ENCODE measurements around the gene WDR4. TPM values are rescaled to one million over a fixed set of nuclear protein-coding genes. Genes with fewer than 3 reads are reported as not detected.

WDR4 gene
- total RNA-seq, 1 experiment from 2014 or later: 42.6 TPM

DNA sequence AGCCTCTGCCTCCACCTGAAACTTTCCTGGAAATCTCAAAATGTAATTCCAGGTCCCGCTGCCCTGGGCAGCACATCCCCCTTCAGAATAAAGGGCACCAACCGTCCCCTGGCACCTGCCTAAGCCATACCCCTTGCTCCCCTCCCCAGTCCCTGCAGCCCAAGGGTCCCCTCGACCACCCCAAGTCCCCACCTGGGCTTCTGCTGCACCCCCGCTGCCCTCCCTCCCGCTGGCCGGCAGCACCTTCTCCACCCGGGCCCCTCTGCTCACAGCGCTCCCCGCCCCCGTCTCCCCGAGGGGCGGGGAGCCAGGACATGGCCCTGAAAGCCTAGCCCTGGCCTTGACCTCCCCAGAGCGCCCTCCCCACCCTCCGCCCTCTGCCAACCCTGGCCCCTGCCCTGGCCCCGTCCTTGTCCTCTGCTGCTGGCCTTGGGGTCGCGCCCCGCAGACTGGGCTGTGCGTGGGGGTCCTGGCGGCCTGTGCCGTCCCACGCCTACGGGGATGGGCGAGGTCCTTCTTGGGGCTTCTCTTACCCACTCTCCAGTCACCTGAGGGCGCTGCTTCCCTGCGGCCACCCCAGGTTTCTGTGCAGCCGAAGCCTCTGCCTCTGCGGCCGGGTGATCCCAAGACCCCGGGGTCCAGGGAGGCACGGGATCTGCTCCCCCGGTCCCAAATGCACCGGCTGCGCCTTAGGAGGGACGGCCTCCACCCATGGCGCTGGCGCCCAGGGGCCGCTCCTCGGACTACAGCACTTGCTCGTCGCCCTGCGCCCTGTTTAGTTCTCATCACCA is 41.7 kb downstream of the WDR4 start:
- ChIA-PET CTCF (no interaction called here), POLR2A (interaction anchor here (0.5 kb wide), 1 partner anchor 40 kb away, joined by 4 read pairs; no protein-coding TSS in a partner anchor)
- no peak overlapping the region for H3K4me3 Mint-ChIP-seq

More for the DNA sequence above, 41.7 kb downstream of the WDR4 start:
- Mint-ChIP-seq H3K27me3 (ENCODE audit: low read depth) (peaks cover 17% of the 10 kb centered on the region), H3K4me1 (peaks cover 14% of the 10 kb centered on the region), H3K9me3 (no peaks in the 10 kb centered on the region), H3K27ac (no peak overlapping the region), H3K36me3 (peaks cover 11% of the 10 kb centered on the region; the same call in 1 of the 2 replicates)
- TF ChIP-seq, protein P1, sequence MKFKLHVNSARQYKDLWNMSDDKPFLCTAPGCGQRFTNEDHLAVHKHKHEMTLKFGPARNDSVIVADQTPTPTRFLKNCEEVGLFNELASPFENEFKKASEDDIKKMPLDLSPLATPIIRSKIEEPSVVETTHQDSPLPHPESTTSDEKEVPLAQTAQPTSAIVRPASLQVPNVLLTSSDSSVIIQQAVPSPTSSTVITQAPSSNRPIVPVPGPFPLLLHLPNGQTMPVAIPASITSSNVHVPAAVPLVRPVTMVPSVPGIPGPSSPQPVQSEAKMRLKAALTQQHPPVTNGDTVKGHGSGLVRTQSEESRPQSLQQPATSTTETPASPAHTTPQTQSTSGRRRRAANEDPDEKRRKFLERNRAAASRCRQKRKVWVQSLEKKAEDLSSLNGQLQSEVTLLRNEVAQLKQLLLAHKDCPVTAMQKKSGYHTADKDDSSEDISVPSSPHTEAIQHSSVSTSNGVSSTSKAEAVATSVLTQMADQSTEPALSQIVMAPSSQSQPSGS (CRISPR knock-in tag; IDR thresholded peaks at IDR 0.05; ENCODE audit: borderline replicate concordance, low read depth): no peak
- TF ChIP-seq, protein P2, sequence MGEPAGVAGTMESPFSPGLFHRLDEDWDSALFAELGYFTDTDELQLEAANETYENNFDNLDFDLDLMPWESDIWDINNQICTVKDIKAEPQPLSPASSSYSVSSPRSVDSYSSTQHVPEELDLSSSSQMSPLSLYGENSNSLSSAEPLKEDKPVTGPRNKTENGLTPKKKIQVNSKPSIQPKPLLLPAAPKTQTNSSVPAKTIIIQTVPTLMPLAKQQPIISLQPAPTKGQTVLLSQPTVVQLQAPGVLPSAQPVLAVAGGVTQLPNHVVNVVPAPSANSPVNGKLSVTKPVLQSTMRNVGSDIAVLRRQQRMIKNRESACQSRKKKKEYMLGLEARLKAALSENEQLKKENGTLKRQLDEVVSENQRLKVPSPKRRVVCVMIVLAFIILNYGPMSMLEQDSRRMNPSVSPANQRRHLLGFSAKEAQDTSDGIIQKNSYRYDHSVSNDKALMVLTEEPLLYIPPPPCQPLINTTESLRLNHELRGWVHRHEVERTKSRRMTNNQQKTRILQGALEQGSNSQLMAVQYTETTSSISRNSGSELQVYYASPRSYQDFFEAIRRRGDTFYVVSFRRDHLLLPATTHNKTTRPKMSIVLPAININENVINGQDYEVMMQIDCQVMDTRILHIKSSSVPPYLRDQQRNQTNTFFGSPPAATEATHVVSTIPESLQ (CRISPR knock-in tag; IDR thresholded peaks at IDR 0.05): no peak
- TF ChIP-seq, protein P3, sequence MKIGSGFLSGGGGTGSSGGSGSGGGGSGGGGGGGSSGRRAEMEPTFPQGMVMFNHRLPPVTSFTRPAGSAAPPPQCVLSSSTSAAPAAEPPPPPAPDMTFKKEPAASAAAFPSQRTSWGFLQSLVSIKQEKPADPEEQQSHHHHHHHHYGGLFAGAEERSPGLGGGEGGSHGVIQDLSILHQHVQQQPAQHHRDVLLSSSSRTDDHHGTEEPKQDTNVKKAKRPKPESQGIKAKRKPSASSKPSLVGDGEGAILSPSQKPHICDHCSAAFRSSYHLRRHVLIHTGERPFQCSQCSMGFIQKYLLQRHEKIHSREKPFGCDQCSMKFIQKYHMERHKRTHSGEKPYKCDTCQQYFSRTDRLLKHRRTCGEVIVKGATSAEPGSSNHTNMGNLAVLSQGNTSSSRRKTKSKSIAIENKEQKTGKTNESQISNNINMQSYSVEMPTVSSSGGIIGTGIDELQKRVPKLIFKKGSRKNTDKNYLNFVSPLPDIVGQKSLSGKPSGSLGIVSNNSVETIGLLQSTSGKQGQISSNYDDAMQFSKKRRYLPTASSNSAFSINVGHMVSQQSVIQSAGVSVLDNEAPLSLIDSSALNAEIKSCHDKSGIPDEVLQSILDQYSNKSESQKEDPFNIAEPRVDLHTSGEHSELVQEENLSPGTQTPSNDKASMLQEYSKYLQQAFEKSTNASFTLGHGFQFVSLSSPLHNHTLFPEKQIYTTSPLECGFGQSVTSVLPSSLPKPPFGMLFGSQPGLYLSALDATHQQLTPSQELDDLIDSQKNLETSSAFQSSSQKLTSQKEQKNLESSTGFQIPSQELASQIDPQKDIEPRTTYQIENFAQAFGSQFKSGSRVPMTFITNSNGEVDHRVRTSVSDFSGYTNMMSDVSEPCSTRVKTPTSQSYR (CRISPR knock-in tag; IDR thresholded peaks at IDR 0.05): no peak
- TF ChIP-seq, protein P4, sequence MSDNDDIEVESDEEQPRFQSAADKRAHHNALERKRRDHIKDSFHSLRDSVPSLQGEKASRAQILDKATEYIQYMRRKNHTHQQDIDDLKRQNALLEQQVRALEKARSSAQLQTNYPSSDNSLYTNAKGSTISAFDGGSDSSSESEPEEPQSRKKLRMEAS (CRISPR knock-in tag; IDR thresholded peaks at IDR 0.05): no peak
- TF ChIP-seq, protein P5, sequence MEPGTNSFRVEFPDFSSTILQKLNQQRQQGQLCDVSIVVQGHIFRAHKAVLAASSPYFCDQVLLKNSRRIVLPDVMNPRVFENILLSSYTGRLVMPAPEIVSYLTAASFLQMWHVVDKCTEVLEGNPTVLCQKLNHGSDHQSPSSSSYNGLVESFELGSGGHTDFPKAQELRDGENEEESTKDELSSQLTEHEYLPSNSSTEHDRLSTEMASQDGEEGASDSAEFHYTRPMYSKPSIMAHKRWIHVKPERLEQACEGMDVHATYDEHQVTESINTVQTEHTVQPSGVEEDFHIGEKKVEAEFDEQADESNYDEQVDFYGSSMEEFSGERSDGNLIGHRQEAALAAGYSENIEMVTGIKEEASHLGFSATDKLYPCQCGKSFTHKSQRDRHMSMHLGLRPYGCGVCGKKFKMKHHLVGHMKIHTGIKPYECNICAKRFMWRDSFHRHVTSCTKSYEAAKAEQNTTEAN (CRISPR knock-in tag; IDR thresholded peaks at IDR 0.05): no peak
- TF ChIP-seq, protein P6, sequence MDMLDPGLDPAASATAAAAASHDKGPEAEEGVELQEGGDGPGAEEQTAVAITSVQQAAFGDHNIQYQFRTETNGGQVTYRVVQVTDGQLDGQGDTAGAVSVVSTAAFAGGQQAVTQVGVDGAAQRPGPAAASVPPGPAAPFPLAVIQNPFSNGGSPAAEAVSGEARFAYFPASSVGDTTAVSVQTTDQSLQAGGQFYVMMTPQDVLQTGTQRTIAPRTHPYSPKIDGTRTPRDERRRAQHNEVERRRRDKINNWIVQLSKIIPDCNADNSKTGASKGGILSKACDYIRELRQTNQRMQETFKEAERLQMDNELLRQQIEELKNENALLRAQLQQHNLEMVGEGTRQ (CRISPR knock-in tag; IDR thresholded peaks at IDR 0.05): no peak
- TF ChIP-seq IRF2 (CRISPR knock-in tag; IDR thresholded peaks at IDR 0.05; ENCODE audit: borderline replicate concordance, low read depth) (no peak), KAT7 (CRISPR knock-in tag; IDR thresholded peaks at IDR 0.05; ENCODE audit: borderline replicate concordance) (no peak), EMX1 (CRISPR knock-in tag; IDR thresholded peaks at IDR 0.05) (no peak)
- TF ChIP-seq, protein P7, sequence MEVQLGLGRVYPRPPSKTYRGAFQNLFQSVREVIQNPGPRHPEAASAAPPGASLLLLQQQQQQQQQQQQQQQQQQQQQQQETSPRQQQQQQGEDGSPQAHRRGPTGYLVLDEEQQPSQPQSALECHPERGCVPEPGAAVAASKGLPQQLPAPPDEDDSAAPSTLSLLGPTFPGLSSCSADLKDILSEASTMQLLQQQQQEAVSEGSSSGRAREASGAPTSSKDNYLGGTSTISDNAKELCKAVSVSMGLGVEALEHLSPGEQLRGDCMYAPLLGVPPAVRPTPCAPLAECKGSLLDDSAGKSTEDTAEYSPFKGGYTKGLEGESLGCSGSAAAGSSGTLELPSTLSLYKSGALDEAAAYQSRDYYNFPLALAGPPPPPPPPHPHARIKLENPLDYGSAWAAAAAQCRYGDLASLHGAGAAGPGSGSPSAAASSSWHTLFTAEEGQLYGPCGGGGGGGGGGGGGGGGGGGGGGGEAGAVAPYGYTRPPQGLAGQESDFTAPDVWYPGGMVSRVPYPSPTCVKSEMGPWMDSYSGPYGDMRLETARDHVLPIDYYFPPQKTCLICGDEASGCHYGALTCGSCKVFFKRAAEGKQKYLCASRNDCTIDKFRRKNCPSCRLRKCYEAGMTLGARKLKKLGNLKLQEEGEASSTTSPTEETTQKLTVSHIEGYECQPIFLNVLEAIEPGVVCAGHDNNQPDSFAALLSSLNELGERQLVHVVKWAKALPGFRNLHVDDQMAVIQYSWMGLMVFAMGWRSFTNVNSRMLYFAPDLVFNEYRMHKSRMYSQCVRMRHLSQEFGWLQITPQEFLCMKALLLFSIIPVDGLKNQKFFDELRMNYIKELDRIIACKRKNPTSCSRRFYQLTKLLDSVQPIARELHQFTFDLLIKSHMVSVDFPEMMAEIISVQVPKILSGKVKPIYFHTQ (CRISPR knock-in tag; IDR thresholded peaks at IDR 0.05): no peak
- TF ChIP-seq, protein P8, sequence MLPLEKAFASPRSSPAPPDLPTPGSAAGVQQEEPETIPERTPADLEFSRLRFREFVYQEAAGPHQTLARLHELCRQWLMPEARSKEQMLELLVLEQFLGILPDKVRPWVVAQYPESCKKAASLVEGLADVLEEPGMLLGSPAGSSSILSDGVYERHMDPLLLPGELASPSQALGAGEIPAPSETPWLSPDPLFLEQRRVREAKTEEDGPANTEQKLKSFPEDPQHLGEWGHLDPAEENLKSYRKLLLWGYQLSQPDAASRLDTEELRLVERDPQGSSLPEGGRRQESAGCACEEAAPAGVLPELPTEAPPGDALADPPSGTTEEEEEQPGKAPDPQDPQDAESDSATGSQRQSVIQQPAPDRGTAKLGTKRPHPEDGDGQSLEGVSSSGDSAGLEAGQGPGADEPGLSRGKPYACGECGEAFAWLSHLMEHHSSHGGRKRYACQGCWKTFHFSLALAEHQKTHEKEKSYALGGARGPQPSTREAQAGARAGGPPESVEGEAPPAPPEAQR (CRISPR knock-in tag; IDR thresholded peaks at IDR 0.05): no peak
- TF ChIP-seq, protein P9, sequence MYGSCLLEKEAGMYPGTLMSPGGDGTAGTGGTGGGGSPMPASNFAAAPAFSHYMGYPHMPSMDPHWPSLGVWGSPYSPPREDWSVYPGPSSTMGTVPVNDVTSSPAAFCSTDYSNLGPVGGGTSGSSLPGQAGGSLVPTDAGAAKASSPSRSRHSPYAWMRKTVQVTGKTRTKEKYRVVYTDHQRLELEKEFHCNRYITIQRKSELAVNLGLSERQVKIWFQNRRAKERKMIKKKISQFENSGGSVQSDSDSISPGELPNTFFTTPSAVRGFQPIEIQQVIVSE (CRISPR knock-in tag; IDR thresholded peaks at IDR 0.05; ENCODE audit: borderline replicate concordance): no peak
- ATAC-seq: peak; percentile 12
- DNase-seq (ENCODE audit: low spot score): peak; percentile 44
